ENCODE data around the gene USP15.

The USP15 gene

DNA sequence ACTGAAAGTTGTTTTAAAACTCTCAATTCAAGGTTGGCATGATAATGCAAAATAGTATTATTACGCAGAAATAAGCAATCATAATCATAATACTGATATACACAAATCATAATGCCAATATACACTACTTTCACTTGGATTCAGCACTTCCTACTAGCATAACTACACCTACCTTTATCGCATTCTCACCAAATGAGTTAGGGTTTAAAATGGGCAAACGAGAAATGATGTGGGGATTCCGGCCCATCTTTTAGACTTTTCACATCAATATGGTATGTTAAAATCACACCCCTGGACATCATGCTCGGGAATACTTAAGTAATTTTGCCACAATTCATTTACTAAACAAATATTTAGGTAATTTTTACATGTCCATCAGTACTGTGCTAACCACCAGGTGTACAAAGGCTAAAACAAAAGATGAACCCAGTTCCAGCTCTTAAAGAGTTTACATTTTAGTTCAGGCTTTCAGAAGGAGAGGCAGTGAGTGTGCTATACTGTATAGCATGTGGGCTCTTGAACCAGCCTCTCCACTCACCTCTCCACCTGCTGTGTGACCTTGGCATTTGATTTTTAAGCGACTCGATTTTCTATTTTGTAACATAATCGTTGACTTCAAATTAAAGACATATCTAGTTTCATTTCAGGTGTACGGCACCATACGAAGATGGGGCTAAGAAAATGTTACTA is 1.1 kb upstream of the USP15 start:
- peak; percentile 27 for DNase-seq

DNA sequence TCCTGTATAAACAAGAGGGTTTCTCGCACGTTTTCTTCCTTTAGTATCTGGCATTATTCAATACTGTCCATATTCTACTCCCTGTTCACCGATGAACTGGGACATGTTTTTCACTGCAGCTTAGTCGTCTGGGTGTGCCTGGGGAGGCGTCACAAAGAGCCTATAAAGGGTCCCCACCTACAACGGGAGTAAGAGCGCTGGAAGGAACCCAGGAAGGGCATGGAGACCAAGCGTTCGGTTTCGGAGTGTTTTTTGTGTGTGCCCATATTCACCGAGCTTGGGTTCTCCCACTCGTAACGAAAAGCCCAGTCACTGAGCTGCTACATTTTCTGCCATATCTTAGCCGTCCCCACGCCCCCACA is 592 bp upstream of the USP15 start:
- no peak for DNase-seq

DNA sequence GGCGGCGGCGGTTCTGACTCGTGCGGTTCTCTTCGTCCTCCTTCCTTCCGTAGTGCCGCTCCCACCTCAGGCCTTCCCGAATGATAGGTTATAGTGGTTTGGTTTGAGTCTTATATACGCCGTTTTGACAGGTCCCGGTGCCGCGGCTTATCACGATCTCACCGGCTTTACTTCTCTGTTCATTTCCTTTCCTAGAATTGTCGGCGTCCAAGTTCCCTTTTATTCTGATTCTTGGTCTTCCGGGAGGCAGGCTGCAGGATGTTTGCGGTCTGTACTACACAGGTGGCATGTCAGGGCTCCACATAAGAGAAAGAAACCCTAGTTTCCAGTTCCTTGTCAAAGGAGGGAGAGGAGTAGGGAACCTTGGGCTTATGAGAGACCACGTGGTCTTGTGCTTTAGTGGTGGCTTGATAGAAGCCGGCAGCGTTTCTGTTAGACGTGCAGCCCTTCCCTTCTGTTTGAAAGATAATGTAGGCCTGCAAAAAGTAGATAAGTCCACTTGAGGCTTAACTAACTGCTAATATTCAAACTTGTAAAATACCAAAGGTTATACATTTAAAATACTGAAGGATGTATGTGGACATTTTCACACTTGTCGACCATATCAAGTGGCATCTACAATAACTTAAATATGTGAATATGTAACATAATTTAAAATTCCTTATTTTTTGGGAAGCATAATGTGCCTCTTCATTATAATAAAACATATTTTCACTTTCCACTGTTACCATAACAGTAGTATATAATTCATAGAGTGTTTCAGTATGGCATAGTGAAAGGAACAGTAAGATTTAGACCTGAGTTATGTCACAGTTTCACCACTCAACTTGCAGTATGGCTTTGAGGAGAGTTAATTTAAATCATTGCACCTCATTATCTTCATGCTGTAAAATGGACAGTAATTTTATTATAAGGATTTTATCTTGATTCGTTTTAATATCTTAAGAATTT is 804 bp downstream of the USP15 start:
- peak; percentile 62 for DNase-seq

DNA sequence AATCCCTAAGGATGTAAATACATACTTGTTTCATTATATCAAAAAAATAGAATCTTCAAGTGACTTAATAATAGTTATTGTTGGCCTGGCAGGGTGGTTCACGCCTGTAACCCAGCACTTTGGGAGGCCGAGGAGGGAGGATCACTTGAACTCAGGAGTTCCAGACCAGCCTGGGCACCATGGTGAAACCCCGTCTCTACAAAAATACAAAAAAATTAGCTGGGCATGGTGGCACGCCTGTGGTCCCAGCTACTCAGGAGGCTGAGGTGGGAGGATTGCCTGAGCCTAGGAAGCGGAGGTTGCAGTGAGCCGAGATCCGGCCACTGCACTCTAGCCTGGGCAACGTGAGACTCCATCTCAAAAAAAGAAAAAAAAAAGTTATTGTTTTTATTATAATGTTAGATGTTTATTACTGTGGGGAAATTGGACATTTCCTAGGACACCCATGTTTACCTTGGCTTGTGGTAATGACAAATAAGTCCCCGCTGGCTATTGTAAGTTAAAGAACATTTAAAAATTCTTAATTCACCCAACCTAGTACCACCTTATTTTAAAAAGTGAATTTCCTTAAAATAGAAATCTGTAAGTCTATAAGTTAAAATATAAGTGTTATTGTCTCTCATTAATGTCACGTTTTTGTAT is 1.8 kb downstream of the USP15 start:
- DNase-seq, result no peak

DNA sequence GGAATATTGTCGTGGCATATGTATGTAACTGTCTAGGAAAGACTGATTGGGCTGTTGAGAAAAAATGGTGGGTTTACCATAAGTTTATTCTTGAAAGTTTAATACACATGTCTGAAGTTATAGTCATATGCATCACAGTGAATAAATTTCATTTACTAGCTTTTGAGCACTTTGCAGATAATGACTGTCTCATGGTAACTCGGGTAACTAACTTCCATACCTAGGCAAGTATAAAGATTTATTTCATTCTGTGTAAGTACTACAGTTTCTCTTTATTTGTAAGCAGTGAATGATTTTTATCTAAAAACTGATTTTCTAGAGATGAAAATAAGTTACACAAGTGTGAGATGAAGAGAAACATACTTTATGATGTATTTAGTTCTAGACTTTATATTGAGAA is 3.0 kb downstream of the USP15 start:
- no peak for DNase-seq

DNA sequence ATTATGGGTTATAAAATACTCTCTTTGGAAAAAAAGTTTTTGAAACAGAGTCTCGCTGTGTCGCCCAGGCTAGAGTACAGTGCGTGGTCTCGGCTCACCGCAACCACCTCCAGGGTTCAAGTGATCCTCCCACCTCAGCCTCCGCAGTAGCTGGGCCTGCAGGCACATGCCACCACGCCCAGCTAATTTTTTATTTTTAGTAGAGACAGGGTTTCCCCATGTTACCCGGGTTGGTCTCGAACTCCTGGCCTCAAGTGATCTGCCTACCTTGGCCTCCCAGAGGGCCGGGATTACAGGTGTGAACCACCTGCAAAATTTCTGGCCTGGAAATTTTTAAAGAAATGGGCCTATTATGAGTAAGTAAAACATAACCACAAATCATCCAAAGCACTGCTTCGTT is 3.8 kb downstream of the USP15 start:
- DNase-seq, result peak; percentile 12

DNA sequence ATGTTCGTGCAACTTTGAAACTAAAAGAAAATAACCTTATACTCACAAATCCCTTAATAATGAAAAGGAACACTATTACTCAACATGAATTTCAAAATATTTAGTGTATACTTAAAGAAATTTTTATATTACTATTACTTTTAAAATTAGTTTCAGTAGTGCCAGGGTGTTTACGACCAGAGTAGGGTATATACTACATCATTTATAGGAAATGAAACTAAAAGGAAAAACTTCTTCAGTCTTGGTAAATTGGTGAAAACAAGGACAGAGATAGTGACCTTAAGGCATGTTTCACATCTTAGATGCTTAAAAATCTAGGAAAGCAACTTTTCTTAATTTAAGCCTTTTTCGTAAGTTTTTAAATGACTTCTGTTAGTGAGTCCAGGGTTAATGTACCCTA is 4.5 kb downstream of the USP15 start:
- no peak for DNase-seq

DNA sequence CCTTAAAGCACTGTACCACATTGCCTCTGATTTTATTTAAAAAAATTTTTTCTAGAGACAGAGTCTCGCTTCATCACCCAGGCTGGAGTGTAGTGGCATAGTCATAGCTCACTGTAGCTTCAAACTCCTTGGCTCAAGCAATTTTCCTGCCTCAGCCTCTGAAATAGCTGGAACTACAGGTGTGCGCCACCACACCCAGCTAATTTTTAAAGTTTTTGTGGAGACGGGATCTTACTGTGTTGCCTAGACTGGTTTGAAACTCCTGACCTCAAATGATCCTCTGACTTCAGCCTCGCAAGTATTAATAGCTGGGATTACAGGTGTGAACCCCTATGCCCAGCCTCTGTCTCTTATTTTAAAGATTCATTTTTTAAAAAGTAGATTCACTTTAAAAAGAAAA is 5.3 kb downstream of the USP15 start:
- no peak for DNase-seq

DNA sequence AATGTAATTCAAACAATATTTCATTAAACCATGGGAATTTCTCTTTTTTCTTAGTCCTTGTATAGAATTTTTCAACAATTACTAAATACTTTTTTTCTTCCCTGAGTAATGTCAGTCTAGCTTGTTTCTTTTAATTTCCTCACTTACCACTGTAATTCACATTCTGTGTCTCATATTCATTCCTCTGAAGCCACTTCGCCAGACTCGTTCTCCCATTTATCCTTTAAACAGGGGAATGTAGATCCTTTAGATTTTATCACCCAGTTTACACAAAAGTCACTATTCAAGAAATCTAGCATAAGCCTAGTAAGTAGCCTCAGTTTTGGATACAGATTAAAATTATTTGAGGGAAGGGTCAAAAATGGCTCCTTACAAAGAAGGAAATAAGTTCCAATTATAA is 6.8 kb downstream of the USP15 start:
- no peak for DNase-seq

DNA sequence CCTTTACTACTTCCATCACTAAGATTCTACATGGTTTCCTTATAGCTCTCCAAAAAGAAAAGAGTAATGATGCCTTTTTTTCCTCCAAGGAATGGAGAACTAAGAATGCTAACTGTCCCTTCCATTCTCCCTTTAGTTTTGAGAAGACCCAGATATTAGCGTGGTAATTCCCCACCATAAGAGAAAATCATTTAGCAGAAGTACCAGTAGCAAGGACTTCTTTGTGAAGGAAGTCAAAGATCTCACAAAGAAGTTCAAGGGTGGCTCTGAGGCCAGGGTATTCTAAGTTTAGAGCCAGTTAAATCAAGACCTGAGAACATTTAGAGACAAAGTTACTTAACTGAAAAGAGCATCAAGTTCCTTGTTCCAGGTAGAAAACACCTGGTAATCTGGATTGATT is 7.3 kb downstream of the USP15 start:
- no peak for DNase-seq

DNA sequence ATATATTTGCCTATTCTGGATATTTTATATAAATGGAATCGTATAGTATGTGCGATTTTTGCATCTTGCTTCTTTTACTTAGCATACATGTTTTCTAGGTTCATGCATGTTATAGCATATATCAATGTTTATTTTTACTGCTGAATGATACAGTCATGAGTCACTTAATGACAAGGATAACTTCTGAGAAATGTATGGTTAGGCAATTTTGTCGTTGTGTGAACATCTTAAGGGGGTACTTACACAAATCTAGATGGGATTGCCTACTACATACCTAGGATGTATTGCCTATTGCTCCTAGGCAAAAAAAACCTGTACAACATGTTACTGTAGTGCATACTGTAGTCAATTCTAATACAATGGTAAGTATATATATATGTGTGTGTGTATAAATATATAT is 8.8 kb downstream of the USP15 start:
- no peak for DNase-seq

DNA sequence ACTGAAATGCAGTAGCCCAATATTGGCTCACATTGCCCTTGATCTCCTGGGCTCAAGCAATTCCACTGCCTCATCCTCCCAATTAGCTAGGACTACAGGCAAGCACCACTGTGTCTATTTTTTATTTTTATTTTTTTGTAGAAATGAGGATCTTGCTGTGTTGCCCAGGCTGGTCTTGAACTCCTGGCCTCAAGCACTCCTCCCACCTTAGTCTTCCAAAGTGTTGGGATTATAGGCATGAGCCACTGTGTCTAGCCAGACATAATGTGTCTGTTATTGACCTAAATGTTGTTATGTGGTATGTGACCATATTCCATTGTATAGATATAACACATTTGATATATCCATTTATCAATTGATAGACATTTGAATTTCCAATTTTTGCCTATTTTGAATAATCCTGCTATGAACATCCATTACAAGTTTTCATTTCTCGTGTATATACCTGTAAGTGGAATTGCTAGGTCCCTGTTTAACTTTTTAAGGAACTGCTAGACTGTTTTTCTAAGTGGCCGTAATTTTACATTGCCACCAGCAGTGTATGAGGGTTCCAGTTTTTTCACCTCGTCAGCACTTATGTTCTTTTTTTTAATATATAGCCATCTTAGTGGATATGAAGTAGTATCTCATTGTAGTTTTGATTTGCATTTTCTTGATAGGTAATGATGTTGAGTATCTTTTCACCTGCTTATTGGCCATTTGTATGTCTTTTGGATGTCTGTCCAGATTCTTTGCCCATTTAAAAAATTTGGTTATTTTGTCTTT is 9.4 kb downstream of the USP15 start:
- DNase-seq, result no peak

DNA sequence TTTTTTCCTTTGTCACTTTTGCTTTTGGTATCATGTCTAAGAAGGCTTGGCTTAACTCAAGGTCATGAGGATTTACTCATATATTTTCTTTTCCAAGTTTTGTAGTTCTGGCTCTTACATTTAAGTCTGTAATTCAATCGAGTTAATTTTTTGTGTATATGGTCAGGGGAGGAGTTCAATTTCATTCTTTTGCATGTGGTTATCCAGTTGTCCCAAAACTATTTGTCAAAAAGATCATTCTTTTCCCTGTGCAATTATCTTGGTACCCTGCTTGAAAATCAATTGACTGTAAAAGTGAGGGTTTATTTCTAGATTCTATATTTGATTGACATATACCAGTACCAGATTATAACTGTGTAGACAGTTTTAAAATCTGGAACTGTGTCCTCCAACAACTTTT is 10.2 kb downstream of the USP15 start:
- DNase-seq, result no peak

DNA sequence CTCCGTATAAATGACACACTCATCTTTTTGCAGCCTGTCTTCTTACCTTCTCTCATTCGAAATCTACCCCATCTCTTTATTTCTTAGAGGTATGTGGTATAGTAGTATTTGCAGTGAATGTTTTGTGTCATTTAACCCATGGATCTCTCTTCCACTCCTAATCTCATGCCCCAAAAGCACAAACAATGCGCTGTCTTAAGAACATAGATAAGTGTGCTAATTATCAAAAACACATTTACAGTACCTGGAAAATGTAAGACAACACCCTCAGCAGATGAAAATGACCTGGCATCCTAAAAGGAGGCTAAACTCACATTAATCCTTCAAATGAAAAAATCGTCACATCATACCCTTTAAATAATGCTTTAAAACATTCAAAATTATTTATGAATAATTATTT is 10.7 kb downstream of the USP15 start:
- DNase-seq, result no peak

DNA sequence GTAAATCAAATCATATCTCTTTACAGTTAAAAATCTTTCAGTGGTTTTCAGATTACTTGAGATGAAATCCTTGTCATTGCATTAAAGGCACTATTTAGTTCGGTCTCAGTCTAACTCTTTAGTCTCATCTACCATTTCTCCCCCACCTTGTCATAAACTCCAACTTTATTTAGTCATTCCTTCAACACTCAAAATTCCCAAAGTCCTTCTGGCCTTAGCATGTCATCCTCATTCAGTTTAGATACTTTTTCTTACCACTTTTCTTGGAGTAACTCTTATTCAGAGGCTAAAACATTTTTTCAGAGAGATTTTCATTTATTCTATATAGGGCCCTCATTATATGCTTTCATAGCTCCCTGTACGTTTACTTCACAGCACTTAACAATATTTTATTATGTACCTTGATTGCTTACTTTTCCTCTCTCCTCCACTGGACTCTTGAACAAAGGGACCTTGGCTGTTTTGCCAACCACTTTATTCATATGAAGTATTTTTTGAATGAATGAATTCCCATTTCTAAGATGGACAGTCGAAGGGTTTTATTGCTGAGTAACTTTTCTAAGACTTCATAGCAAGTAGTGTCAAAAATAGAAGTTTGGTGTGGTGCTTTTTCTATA is 12.8 kb downstream of the USP15 start:
- no peak for DNase-seq

DNA sequence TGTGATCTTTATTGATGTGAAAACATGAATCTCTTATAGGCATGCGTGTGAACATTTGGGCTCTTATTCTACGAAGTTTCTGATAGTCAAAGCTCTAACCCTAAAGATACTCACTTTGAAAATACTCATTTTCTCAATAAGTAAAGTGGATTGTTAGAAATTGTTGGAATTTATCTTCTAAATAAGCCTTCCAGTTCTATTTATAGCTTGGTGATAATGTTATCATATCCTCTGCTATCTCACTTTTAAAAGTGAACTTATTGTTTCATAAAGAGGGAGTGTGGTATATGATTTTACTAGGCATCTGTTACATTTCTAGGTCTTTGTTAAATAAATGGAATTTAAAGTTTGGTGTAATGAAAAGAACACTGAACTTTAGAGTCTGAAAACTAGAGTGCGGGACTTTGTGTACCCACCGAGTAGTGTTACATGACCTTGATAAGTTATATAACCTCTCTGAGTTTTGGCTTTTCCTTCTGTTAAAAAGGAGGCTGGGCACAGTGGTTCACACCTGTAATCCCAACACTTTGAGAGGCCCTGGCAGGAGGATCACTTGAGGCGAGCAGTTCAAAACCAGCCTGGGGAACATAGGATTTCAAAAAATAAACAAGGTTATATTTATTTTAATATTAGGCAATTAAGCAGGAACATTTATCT is 13.6 kb downstream of the USP15 start:
- DNase-seq, result no peak

DNA sequence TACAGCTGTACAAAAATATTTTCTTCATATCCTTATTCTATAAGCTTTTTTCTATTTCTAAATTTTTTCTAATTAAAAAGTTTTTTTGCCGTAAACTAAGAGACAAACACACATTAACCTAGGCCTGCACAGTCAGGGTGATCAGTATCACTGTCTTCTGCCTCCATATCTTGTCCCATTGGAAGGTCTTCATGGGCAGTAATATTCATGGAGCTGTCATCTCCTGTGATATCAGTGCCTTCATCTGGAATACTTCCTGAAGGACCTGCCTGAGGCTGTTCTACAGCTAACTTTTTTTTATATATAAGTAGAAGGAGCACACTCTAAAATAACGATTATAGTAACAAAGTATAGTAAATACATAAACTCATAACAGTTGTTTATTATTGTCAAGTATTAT is 17.8 kb downstream of the USP15 start:
- no peak for DNase-seq

DNA sequence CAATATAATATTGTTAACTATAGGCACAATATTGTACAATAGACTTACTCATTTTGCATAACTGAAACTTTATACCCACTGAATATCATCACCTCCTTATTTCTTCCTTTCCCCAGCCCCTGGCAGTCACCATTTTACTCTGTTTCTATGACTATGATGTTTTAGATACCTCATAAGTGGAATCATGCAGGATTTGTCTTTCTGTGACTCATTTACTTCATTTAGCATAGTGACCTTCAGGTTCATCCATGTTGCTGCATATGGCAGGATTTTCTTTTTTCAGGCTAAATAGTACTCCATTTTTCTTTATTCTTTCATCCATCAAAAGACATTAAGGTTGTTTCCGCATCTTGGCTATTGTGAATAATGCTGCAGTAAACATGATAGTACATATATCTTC is 18.9 kb downstream of the USP15 start:
- DNase-seq, result no peak

DNA sequence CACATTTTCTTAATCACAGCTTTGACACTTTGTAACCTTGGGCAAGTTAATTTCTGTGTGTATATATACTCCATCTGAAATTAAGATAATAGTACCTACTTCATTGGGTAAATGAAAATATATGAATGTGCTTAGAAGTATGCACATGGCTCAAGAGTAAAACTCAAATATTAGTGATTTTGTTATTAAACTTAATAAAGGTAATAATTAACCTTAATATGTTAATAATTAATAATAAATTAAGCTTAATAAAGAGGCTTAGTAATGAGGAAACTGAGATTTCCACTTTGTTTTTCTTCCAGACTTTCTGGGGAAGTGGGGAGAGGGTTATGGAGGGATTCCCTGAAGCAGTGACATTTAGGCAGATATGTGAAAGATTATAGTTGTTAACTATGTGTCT is 19.8 kb downstream of the USP15 start:
- no peak for DNase-seq

DNA sequence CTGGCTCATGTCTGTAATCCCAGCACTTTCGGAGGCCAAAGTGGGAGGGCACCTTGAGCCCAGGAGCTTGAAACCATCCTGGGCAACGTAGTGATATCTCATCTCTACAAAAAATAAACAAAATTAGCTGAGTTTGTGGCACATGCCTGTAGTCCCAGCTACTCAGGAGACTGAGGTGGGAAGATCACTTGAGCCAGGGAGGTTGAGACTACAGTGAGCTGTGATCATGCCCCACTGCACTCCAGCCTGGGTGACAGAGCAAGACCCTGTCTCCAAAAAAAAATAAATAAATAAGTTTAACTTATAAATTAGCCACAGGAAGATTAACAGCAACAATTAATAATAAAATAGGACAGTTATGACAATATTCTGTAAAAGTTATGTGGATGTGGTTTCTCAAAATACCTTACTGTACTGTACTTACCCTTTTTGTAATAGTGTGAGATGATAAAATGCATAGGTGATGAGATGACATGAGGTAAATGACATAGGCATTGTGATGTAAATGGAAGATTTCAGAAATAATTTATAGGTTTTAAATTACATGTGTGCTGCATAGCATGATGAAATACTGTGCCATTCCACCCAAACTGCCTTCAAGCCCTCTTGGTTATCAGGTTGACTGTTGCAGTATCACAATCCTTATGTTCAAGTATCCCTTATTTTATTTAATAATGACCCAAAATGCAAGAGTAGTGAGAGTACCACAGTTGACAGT is 22.0 kb downstream of the USP15 start:
- no peak for DNase-seq

DNA sequence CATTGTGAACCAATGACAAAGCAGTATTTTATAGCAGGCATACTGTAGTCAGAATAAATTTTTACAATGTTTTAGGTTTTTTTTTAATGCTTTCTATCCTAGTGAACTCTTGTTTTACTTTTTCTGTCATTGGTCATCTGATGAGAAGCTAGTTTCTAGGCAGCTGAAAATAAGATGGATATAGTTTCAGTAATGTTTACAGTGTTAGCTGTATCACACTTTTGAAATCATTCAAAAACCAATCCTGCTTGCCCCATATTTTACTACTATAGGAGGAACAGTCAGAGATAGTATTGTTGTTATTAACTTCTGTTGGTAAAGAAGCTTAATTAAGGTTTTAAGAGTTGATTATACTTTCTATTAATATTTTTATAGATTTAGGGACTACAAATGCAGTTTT is 24.5 kb downstream of the USP15 start:
- DNase-seq, result no peak

DNA sequence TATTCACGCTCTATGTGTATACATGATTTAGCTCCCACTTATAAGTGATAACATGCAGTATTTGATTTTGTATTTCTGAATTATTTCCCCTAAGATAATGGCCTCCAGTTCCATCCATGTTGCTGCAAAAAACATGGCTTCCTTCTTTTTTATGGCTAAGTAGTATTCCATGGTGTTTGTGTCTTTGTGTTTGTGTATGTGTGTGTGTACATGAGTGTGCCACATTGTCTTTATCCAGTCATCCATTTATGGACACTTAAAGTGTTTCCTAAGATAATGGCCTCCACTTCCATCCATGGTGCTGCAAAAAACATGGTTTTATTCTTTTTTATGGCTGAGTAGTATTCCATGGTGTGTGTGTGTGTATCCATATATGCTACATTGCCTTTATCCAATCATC is 25.1 kb downstream of the USP15 start:
- no peak for DNase-seq

Data from CD4-positive, alpha-beta T cell treated with Interleukin-17A for 4 hours (primary cell).